ENCODE measurements around the gene SAP30BP.

Gene SAP30BP

DNA sequence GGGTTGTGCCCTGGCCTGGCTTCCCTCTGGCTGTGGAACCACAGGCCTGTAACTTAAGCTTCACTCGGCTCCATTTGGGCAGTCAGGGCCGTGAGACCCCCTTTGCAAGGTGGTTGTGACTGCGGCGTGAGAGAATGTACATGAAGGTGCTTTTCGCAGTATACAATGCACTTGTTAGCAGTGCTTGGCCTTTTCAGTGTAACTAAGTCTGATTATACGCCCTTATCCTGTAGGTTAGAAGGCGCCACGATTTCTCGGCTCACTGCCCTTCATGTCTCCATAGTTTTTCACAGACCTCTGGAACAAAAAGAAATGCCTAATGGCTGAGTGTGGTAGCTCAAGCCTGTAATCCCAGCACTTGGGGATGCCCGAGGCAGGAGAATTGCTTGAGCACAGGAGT lies 13.3 kb downstream of the SAP30BP start:
- peaks cover 24% of the 10 kb centered on the region for H3K36me3 ChIP-seq (ENCODE audit: insufficient read depth, low read length)
- no peaks in the 10 kb centered on the region for H3K9me3 ChIP-seq (ENCODE audit: low read depth, low read length)
- H3K9ac ChIP-seq (ENCODE audit: insufficient read length): no peak overlapping the region
- no peak for TF ChIP-seq POLR2AphosphoS5 (IDR thresholded peaks at IDR 0.05; ENCODE audit: borderline replicate concordance, low read depth, low read length)
- TF ChIP-seq EZH2 (IDR thresholded peaks at IDR 0.05): no peak
- TF ChIP-seq FOXP2 (optimal IDR thresholded peaks at IDR 0.05; ENCODE audit: control extremely low read depth, extremely low read length, insufficient read depth): no peak
- H3K4me3 ChIP-seq: no peak overlapping the region
- no peak overlapping the region for H3K27ac ChIP-seq
- no peak for DNase-seq (ENCODE audit: low read depth, low spot score)

DNA sequence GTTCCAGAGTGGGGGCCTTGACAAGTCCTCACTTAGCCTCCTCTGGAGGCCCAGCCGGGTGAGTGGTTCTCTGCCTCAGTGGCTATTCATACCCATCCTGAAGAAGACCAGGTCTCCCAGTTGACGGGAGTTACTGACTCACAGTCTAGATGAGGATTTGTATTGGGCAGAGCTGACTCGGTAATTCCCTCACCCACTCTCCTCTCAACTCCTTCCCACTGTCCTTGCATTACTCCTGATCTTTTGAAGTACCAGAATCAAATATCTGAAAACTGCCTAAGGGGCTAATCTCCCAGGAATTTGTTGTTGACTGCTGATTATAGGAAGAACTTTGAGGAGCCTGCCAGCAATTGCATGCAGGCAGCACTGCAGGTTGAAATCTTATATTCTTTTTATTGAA lies 14.2 kb downstream of the SAP30BP start:
- DNase-seq (ENCODE audit: low read depth, low spot score): no peak
- peaks cover 24% of the 10 kb centered on the region for H3K36me3 ChIP-seq (ENCODE audit: insufficient read depth, low read length)
- TF ChIP-seq FOXP2 (optimal IDR thresholded peaks at IDR 0.05; ENCODE audit: control extremely low read depth, extremely low read length, insufficient read depth) (no peak), EZH2 (IDR thresholded peaks at IDR 0.05) (no peak)
- H3K4me3 ChIP-seq: no peak overlapping the region
- H3K27ac ChIP-seq: peak overlapping the region; percentile 36
- H3K9me3 ChIP-seq (ENCODE audit: low read depth, low read length): no peaks in the 10 kb centered on the region
- H3K9ac ChIP-seq (ENCODE audit: insufficient read length): no peak overlapping the region

DNA sequence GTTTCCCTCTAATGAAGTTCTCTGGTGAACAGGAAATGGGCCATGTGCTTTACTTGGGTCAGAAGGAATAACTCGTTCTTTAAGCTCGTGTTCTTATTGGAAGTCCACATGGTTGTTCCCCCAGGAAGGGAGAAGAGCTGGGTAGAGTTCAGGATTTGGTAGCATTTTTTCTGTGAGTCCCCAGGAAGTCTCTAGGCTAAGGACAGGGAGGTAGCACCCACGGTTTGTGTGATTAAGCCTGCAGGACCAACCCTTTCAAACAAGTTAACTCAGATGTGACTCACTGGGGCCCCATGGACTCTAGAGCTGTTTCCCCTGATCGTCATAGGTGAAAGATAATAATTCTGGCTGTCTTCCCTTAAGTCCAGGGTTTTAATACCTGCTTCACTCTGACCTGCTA lies 16.4 kb downstream of the SAP30BP start:
- no peaks in the 10 kb centered on the region for H3K9me3 ChIP-seq (ENCODE audit: low read depth, low read length)
- no peak overlapping the region for H3K4me3 ChIP-seq
- H3K36me3 ChIP-seq (ENCODE audit: insufficient read depth, low read length): peaks cover 14% of the 10 kb centered on the region
- TF ChIP-seq FOXP2 (optimal IDR thresholded peaks at IDR 0.05; ENCODE audit: control extremely low read depth, extremely low read length, insufficient read depth): no peak
- TF ChIP-seq POLR2AphosphoS5 (IDR thresholded peaks at IDR 0.05; ENCODE audit: borderline replicate concordance, low read depth, low read length): no peak
- TF ChIP-seq EZH2 (IDR thresholded peaks at IDR 0.05): no peak
- no peak for DNase-seq (ENCODE audit: low read depth, low spot score)
- H3K9ac ChIP-seq (ENCODE audit: insufficient read length): no peak overlapping the region
- no peak overlapping the region for H3K27ac ChIP-seq

DNA sequence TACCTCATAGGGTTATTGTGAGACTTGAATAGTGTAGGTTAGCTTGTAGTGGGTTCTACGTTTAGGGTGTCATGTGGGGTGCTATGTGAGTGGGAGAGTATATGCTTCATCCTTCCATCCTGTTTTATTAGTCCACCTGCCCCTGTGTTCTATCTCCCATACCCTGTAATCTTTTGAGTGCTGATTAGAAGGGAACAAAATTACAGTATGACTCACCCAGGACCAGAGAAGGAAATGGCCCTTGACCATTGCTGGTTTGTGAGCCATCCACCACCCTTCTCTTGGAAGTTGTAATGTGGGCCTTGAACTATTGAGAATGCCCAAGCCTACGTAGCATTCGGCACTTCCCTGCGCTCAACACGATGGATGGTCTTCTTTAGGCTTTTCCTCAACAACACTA lies 17.1 kb downstream of the SAP30BP start:
- no peak overlapping the region for H3K27ac ChIP-seq
- no peak overlapping the region for H3K9ac ChIP-seq (ENCODE audit: insufficient read length)
- H3K36me3 ChIP-seq (ENCODE audit: insufficient read depth, low read length): peaks cover 12% of the 10 kb centered on the region
- DNase-seq (ENCODE audit: low read depth, low spot score): no peak
- H3K9me3 ChIP-seq (ENCODE audit: low read depth, low read length): no peaks in the 10 kb centered on the region
- TF ChIP-seq EZH2 (IDR thresholded peaks at IDR 0.05) (no peak), FOXP2 (optimal IDR thresholded peaks at IDR 0.05; ENCODE audit: control extremely low read depth, extremely low read length, insufficient read depth) (no peak), POLR2AphosphoS5 (IDR thresholded peaks at IDR 0.05; ENCODE audit: borderline replicate concordance, low read depth, low read length) (no peak)
- no peak overlapping the region for H3K4me3 ChIP-seq

DNA sequence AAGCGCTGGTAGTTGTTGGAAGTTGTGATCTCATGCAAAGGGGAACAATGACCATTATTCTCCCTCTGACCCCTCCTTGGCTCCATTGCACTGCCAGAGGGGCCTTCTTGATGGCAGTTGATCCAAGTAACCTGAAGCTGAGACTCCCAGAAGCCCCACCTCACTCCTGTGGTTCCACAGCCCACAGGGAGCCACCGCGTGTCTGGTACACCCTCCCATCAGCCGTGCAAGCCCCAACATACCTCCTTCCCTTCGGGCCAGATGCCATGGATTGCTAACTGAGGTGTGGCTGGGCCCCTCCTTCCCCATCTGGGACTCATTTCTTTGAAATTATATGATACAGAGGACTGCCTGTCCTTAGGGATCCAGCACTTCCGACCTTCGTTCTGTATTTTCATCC lies 17.8 kb downstream of the SAP30BP start:
- Histone ChIP-seq H3K36me3 (ENCODE audit: insufficient read depth, low read length) (peaks cover 9% of the 10 kb centered on the region), H3K9me3 (ENCODE audit: low read depth, low read length) (no peaks in the 10 kb centered on the region), H3K27ac (no peak overlapping the region), H3K4me3 (no peak overlapping the region), H3K9ac (ENCODE audit: insufficient read length) (no peak overlapping the region)
- DNase-seq (ENCODE audit: low read depth, low spot score): no peak
- no peak for TF ChIP-seq FOXP2 (optimal IDR thresholded peaks at IDR 0.05; ENCODE audit: control extremely low read depth, extremely low read length, insufficient read depth)

DNA sequence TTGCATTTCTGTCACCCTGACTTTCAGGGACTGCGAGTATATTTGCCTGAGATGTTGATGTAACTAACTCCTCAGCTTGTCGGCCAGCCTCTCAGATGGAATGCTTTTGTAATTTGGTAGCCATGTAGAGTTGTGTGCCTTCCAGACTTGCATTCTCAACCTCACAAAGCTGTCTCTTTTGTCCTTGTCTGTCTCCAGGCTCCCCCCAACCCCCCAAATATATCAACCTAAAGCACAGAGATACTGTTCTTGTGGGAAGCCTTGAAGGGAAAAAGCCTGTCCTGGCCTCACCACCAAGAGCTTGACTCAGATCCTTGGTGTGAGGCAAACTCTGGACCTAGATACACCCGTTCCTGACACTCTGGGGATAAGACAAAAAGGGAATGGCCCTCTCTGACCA lies 18.4 kb downstream of the SAP30BP start:
- no peak for DNase-seq (ENCODE audit: low read depth, low spot score)
- Histone ChIP-seq H3K4me3 (no peak overlapping the region), H3K36me3 (ENCODE audit: insufficient read depth, low read length) (peaks cover 9% of the 10 kb centered on the region), H3K9ac (ENCODE audit: insufficient read length) (no peak overlapping the region), H3K9me3 (ENCODE audit: low read depth, low read length) (no peaks in the 10 kb centered on the region), H3K27ac (no peak overlapping the region)
- TF ChIP-seq FOXP2 (optimal IDR thresholded peaks at IDR 0.05; ENCODE audit: control extremely low read depth, extremely low read length, insufficient read depth) (no peak), POLR2AphosphoS5 (IDR thresholded peaks at IDR 0.05; ENCODE audit: borderline replicate concordance, low read depth, low read length) (no peak), EZH2 (IDR thresholded peaks at IDR 0.05) (no peak)

DNA sequence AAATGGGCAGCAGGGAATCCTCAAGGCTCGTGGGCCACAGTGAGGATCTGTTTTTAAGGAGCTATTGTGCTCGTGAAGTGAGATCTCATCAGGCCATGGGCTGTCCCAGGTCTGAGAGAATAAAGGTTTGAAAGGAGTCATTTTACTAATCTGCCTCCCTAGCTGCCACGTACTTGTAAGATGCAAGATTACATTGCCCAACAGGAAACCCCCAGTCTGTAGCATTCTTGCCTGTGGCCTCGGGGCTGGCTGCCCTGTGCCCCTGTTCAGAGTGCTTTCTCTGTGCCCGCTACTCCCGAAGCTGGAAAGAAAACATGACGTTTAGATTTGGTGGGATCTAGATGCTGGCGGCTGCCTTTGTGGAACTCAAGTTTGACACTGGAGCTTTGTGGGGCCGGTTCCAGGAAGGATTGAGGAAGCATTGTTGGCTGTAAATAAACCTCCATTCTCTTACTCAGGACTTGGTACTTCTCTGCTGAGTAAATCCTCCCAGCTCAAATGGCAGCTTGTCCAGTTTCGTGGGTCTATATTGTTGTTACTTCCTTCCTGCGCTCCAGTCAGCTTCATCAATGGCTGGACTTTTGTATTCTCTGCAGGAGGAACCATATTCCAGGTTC lies 21.2 kb downstream of the SAP30BP start:
- no peak overlapping the region for H3K27ac ChIP-seq
- no peak for TF ChIP-seq EZH2 (IDR thresholded peaks at IDR 0.05)
- TF ChIP-seq POLR2AphosphoS5 (IDR thresholded peaks at IDR 0.05; ENCODE audit: borderline replicate concordance, low read depth, low read length): no peak
- no peak for TF ChIP-seq FOXP2 (optimal IDR thresholded peaks at IDR 0.05; ENCODE audit: control extremely low read depth, extremely low read length, insufficient read depth)
- H3K9me3 ChIP-seq (ENCODE audit: low read depth, low read length): no peaks in the 10 kb centered on the region
- DNase-seq (ENCODE audit: low read depth, low spot score): no peak
- H3K4me3 ChIP-seq: no peak overlapping the region
- peaks cover 4% of the 10 kb centered on the region; the same call in 1 of the 2 replicates for H3K36me3 ChIP-seq (ENCODE audit: insufficient read depth, low read length)
- no peak overlapping the region for H3K9ac ChIP-seq (ENCODE audit: insufficient read length)

DNA sequence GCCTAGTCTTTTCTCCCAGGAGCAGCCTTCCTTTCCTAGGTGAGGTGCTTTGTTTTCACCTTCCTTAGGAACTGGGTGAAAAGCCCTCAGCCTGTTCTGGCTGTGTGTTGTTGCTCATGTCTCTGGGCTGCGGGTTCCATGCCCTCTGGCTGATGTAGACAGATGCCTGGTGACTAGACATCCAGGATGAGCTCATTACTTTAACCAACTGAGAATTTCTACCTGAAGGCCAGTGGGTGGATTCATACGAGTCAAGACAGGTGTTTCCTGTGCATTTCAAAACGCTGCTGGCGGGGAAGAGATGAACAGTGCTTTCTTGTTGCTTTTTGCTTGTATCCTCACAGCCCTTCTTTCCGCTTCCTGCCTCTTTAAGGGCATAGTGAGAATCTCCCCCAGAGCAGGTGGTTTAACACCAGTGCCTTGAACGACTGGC lies 22.3 kb downstream of the SAP30BP start:
- H3K27ac ChIP-seq: no peak overlapping the region
- no peak overlapping the region for H3K9ac ChIP-seq (ENCODE audit: insufficient read length)
- H3K9me3 ChIP-seq (ENCODE audit: low read depth, low read length): no peaks in the 10 kb centered on the region
- H3K4me3 ChIP-seq: no peak overlapping the region
- DNase-seq (ENCODE audit: low read depth, low spot score): no peak
- peaks cover 11% of the 10 kb centered on the region for H3K36me3 ChIP-seq (ENCODE audit: insufficient read depth, low read length)
- no peak for TF ChIP-seq EZH2 (IDR thresholded peaks at IDR 0.05)
- no peak for TF ChIP-seq POLR2AphosphoS5 (IDR thresholded peaks at IDR 0.05; ENCODE audit: borderline replicate concordance, low read depth, low read length)
- no peak for TF ChIP-seq FOXP2 (optimal IDR thresholded peaks at IDR 0.05; ENCODE audit: control extremely low read depth, extremely low read length, insufficient read depth)

DNA sequence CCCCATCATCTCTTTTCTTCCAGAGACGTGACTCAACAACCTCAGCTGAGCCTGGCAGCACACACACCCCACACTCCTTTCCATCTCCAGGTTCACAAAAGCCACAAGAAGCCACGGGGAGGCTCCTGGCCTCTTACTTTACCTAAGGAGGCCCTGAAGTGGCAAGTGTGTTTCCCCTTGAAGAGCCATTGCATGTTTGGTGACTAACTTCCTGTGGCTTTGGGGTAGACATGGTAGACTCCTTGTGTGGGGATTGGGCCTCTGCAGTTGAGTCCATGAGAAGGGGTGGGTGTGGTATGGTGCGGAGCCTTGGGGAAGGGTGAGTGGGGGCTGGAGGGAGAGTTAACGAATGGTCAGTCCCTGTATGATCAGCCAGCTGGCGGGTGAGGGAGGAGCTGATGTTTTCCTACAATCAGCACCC lies 24.2 kb downstream of the SAP30BP start:
- no peak for DNase-seq (ENCODE audit: low read depth, low spot score)
- Histone ChIP-seq H3K36me3 (ENCODE audit: insufficient read depth, low read length) (peaks cover 25% of the 10 kb centered on the region), H3K9me3 (ENCODE audit: low read depth, low read length) (no peaks in the 10 kb centered on the region), H3K9ac (ENCODE audit: insufficient read length) (no peak overlapping the region), H3K27ac (no peak overlapping the region), H3K4me3 (no peak overlapping the region)
- TF ChIP-seq EZH2 (IDR thresholded peaks at IDR 0.05): no peak
- TF ChIP-seq FOXP2 (optimal IDR thresholded peaks at IDR 0.05; ENCODE audit: control extremely low read depth, extremely low read length, insufficient read depth): no peak
- TF ChIP-seq POLR2AphosphoS5 (IDR thresholded peaks at IDR 0.05; ENCODE audit: borderline replicate concordance, low read depth, low read length): no peak

All from SK-N-MC (cell line).